Activated naive CD8-positive, alpha-beta T cell treated with anti-CD3 and anti-CD28 coated beads, Interleukin-2, amount 10 ng/mL, durations not matched to agents 7 days and 5 days (primary cell): ENCODE results near the gene ABR. TPM values are rescaled to one million over a fixed set of nuclear protein-coding genes. Genes with fewer than 3 reads are reported as not detected.
A peak's percentile ranks its signal among the peaks of the same experiment; 100 is the strongest.

Source experiments
- ATAC-seq: fragments of 150-1000 bp; cut with Tn5 transposase; one replicate; pipeline ENCODE4 v1.10.0; 2021; ENCODE audit warnings: low read depth, moderate library complexity
- POLR2A ChIA-PET: fragments of 350-600 bp; sonication (Branson Sonifier 250); formaldehyde crosslinking; loops from one replicate; lab custom pipeline; 2021; ENCODE audit warnings: antibody characterized with exemption; lab: Charles Lee
- DNase-seq: peaks from one replicate; pipeline ENCODE4 v3.0.0; 2021
- H3K27ac Mint-ChIP-seq: one replicate; pipeline ENCODE4 v1.8.0; 2022; ENCODE audit warnings: mild to moderate bottlenecking, mixed read lengths
- H3K27me3 Mint-ChIP-seq: one replicate; pipeline ENCODE4 v1.8.0; 2022; ENCODE audit warnings: mild to moderate bottlenecking, moderate library complexity, mixed read lengths
- H3K36me3 Mint-ChIP-seq: one replicate; pipeline ENCODE4 v1.8.0; 2021; ENCODE audit warnings: mild to moderate bottlenecking, mixed read lengths
- H3K4me1 Mint-ChIP-seq: one replicate; pipeline ENCODE4 v1.8.0; 2021; ENCODE audit warnings: mixed read lengths
- H3K4me3 Mint-ChIP-seq: one replicate; pipeline ENCODE4 v1.8.0; 2022; ENCODE audit warnings: mild to moderate bottlenecking, moderate library complexity, mixed read lengths
- H3K9me3 Mint-ChIP-seq: one replicate; pipeline ENCODE4 v1.8.0; 2021; ENCODE audit warnings: mixed read lengths
- total RNA-seq, 2 experiments: library from RNA; stranded (reverse); gene quantifications; one replicate each; pipeline ENCODE4 v1.2.3, GENCODE V29; 2021

Gene ABR
- total RNA-seq, 2 experiments from 2014 or later: 156 to 158 TPM

GRCh38 chr17:1091900-1092299 lies 87.9 kb downstream of the ABR start:
- DNase-seq: no peak
- Mint-ChIP-seq H3K27ac (no peak overlapping the region), H3K27me3 (no peaks in the 10 kb centered on the region), H3K4me3 (no peak overlapping the region), H3K9me3 (no peaks in the 10 kb centered on the region), H3K36me3 (peaks cover 16% of the 10 kb centered on the region), H3K4me1 (peaks cover 7% of the 10 kb centered on the region)
- no peak for ATAC-seq
- POLR2A ChIA-PET: no interaction called here

DNA sequence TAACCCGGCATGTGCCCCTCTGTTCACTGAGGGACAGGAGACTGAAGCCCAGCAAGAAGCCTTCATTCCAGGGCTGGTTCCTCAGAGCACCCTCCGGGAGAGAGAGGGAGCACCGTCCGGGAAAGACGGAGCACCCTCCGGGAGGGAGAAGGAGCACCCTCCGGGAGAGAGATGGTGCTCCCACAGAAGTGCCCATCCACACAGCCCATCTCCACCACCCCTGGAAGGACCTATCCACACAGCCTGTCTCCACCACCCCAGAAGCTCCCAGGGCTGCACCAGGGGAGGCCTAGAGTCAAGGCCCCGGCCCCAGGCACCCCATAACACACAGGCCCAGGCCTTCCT lies 88.6 kb downstream of the ABR start:
- Mint-ChIP-seq H3K9me3 (no peaks in the 10 kb centered on the region), H3K4me1 (peaks cover 5% of the 10 kb centered on the region), H3K27me3 (no peaks in the 10 kb centered on the region), H3K27ac (no peak overlapping the region), H3K36me3 (peaks cover 15% of the 10 kb centered on the region), H3K4me3 (no peak overlapping the region)
- ATAC-seq (no peak), DNase-seq (no peak)
- POLR2A ChIA-PET: no interaction called here

DNA sequence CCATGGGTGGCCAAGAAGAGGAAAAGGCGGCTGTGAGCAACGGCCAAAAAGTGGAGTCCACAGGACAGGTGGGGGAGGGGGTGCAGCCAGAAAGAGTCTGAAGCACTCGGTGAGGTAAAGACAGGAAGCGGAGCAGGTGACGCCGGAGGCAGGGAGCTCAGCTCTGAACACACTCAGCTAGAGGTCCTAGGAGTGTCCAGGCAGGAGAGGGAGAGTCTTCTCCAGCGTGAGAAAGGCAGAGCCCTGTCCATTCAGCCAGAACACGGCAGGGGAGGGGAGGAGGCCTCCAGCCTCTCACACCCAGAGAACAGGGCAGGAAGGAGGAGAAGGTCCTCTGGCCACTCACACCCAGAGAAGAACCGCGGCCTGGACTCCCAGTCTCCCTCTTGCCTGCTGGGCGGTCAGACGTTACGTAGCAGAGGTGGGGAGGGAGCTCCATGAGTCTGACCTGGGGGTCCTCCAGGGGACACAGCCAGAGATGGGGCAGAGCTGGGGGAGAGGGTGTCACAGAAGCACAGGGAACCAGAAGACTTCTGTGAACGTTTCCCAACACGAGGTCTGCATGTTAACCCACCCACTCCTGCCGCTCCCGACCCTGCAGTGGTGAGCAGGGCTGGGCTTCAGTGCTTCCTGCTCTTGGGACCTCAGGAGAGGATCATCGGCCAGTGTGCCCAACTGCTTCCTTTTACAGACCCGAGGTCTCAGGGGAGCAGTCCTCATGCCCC lies 89.2 kb downstream of the ABR start:
- Mint-ChIP-seq H3K27ac (no peak overlapping the region), H3K4me3 (no peak overlapping the region), H3K4me1 (peaks cover 3% of the 10 kb centered on the region), H3K36me3 (peaks cover 15% of the 10 kb centered on the region), H3K9me3 (no peaks in the 10 kb centered on the region), H3K27me3 (no peaks in the 10 kb centered on the region)
- POLR2A ChIA-PET: no interaction called here
- no peak for ATAC-seq
- no peak for DNase-seq

DNA sequence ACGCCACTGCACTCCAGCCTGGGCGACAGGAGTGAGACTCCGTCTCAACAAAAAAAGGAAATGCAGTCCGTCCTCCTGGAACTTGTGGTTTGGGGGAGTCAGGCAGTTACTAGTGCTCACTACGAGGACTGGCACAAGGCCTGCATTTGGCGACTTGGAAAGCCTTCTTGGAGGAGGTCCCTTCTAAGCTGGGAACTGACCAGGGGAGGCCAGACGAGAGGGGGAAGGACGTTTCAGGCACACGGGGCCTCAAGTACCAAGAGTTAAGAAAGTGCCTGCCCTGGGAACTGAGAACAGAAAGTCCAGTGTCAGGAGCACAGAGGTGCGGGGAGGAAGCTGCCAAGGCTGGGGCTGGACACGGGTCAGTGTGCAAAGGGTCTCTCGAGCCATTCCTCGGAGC lies 89.9 kb downstream of the ABR start:
- POLR2A ChIA-PET: no interaction called here
- DNase-seq (no peak), ATAC-seq (no peak)
- H3K4me3 Mint-ChIP-seq: no peak overlapping the region
- peaks cover 17% of the 10 kb centered on the region for H3K36me3 Mint-ChIP-seq
- H3K9me3 Mint-ChIP-seq: no peaks in the 10 kb centered on the region
- H3K27me3 Mint-ChIP-seq: no peaks in the 10 kb centered on the region
- peaks cover 3% of the 10 kb centered on the region for H3K4me1 Mint-ChIP-seq
- H3K27ac Mint-ChIP-seq: peak overlapping the region; percentile 25

GRCh38 chr17:1087381-1088241 lies 92.2 kb downstream of the ABR start:
- Mint-ChIP-seq H3K27me3 (no peaks in the 10 kb centered on the region), H3K36me3 (peaks cover 11% of the 10 kb centered on the region), H3K9me3 (no peaks in the 10 kb centered on the region), H3K27ac (no peak overlapping the region), H3K4me3 (no peak overlapping the region), H3K4me1 (peaks cover 1% of the 10 kb centered on the region)
- POLR2A ChIA-PET: interaction anchor here (0.7 kb wide), 1 partner anchor 28 kb away, joined by 4 read pairs; no protein-coding TSS in a partner anchor
- ATAC-seq: no peak
- no peak for DNase-seq

- no peak overlapping the region for H3K4me3 Mint-ChIP-seq
- no peaks in the 10 kb centered on the region for H3K27me3 Mint-ChIP-seq
- H3K36me3 Mint-ChIP-seq: peaks cover 8% of the 10 kb centered on the region
- DNase-seq (no peak), ATAC-seq (no peak)
- POLR2A ChIA-PET: interaction anchor here (0.9 kb wide), 1 partner anchor 87 kb away, joined by 4 read pairs; the partner anchor contains the start of gene TIMM22
- H3K27ac Mint-ChIP-seq: no peak overlapping the region
- no peaks in the 10 kb centered on the region for H3K4me1 Mint-ChIP-seq
- H3K9me3 Mint-ChIP-seq: no peaks in the 10 kb centered on the region
These were observed 96.2 kb downstream of the ABR start for GRCh38 chr17:1083451-1084187.

- H3K27me3 Mint-ChIP-seq: no peaks in the 10 kb centered on the region
- no peak overlapping the region for H3K4me3 Mint-ChIP-seq
- H3K36me3 Mint-ChIP-seq: peaks cover 8% of the 10 kb centered on the region
- DNase-seq (no peak), ATAC-seq (no peak)
- POLR2A ChIA-PET: interaction anchor here (0.9 kb wide), 1 partner anchor 86 kb away, joined by 4 read pairs; the partner anchor contains the start of gene TIMM22
- H3K9me3 Mint-ChIP-seq: no peaks in the 10 kb centered on the region
- no peaks in the 10 kb centered on the region for H3K4me1 Mint-ChIP-seq
- no peak overlapping the region for H3K27ac Mint-ChIP-seq
These were observed 97.2 kb downstream of the ABR start for GRCh38 chr17:1082579-1082978.

DNA sequence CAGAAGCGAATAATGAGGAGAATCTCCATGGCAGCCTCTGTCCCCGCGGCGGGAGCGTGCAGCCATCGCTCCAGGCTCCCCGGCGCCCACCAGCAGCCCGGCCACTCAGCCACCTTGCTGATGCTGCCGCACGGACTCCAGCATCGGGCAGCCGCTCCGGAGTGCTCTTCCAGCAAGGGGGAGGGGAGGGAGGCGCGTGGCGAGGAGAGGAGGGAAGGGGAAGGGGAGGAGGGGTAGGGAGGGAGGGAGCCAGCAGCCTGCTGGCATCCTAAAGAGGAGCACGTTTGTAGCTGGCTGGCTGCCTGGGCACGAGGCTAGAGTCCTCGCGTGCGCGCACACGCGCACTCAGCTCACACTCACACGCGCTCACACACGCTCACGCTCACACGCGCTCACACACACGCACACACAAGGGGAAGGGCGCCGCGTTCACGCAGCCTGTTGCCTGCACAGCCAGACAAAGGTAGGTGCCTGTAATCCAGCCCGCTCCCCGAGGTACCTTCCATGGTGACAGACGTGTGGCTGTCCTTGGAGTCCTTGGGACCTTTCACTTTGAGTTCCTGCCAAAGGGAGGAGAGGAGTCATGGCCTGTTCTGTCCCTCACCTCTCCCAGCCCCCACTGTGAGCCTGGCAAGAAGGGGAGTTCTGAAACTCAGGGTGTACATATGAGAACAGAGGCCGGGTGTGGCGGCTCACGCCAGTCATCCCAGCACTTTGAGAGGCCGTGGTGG lies 100.8 kb downstream of the ABR start:
- DNase-seq (no peak), ATAC-seq (no peak)
- H3K36me3 Mint-ChIP-seq: peaks cover 5% of the 10 kb centered on the region
- H3K4me1 Mint-ChIP-seq: no peaks in the 10 kb centered on the region
- POLR2A ChIA-PET: interaction anchor here (0.7 kb wide), 1 partner anchor 24 kb away, joined by 8 read pairs; no protein-coding TSS in a partner anchor
- no peaks in the 10 kb centered on the region for H3K9me3 Mint-ChIP-seq
- no peak overlapping the region for H3K27ac Mint-ChIP-seq
- H3K27me3 Mint-ChIP-seq: no peaks in the 10 kb centered on the region
- H3K4me3 Mint-ChIP-seq: no peak overlapping the region

GRCh38 chr17:1077986-1078711 lies 101.6 kb downstream of the ABR start:
- H3K9me3 Mint-ChIP-seq: no peaks in the 10 kb centered on the region
- ATAC-seq: no peak

DNA sequence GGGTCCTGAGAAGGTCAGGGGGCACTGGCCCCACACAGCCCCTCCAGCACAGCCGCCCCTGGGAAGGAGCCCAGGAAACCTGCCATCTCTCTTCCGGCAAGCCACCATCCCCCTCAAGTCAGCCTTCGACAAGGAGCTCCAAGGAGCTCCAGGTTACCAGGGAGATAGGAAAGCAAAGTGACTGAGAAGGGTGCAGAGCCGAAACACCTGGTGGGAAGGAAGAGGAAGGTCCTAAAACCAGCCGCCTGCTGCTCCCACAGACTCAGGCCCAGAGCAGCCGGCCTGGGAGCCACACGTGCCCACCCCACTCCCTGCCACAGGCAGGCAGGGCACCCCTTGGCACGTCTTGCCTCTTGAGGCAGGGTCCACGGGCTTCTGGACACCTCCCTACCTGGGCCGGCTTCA lies 102.2 kb downstream of the ABR start:
- POLR2A ChIA-PET: interaction anchor here (0.7 kb wide), 1 partner anchor 19 kb away, joined by 3 read pairs; no protein-coding TSS in a partner anchor
- ATAC-seq (no peak), DNase-seq (no peak)
- Mint-ChIP-seq H3K4me3 (no peak overlapping the region), H3K27me3 (no peaks in the 10 kb centered on the region), H3K4me1 (no peaks in the 10 kb centered on the region), H3K9me3 (no peaks in the 10 kb centered on the region), H3K27ac (no peak overlapping the region), H3K36me3 (peaks cover 2% of the 10 kb centered on the region)

More at GRCh38 chr17:1077986-1078711, 101.6 kb downstream of the ABR start:
- Mint-ChIP-seq H3K27me3 (no peaks in the 10 kb centered on the region), H3K4me3 (no peak overlapping the region), H3K4me1 (no peaks in the 10 kb centered on the region), H3K36me3 (peaks cover 2% of the 10 kb centered on the region), H3K27ac (peak overlapping the region; percentile 12)
- DNase-seq: no peak
- POLR2A ChIA-PET: no interaction called here

DNA sequence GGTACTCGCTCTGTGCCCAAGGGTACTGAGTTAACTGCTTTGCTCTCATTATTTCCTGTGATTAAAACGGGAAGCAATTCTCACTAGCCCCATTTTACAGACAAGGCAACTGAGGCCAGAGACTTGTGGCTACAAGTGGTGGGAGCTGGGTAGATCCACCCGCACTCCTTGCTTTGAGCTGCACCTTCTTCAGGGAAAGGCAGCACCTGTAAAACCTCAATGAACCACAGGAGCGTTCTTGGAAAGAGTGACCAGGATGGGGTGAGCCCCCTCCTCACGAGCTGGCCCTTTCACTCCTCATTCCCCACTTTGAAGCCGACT lies 102.8 kb downstream of the ABR start:
- no peaks in the 10 kb centered on the region for H3K27me3 Mint-ChIP-seq
- no peak overlapping the region for H3K4me3 Mint-ChIP-seq
- no peaks in the 10 kb centered on the region for H3K4me1 Mint-ChIP-seq
- DNase-seq (no peak), ATAC-seq (no peak)
- H3K27ac Mint-ChIP-seq: no peak overlapping the region
- peaks cover 4% of the 10 kb centered on the region for H3K36me3 Mint-ChIP-seq
- H3K9me3 Mint-ChIP-seq: no peaks in the 10 kb centered on the region
- POLR2A ChIA-PET: interaction anchor here (0.7 kb wide), 1 partner anchor 19 kb away, joined by 3 read pairs; no protein-coding TSS in a partner anchor

GRCh38 chr17:1076299-1076981 lies 103.3 kb downstream of the ABR start:
- no peaks in the 10 kb centered on the region for H3K9me3 Mint-ChIP-seq

More at GRCh38 chr17:1076299-1076981, 103.3 kb downstream of the ABR start:
- no peak for DNase-seq
- peaks cover 4% of the 10 kb centered on the region for H3K36me3 Mint-ChIP-seq
- H3K4me1 Mint-ChIP-seq: no peaks in the 10 kb centered on the region
- no peak overlapping the region for H3K27ac Mint-ChIP-seq
- no peak overlapping the region for H3K4me3 Mint-ChIP-seq
- ATAC-seq: no peak
- H3K27me3 Mint-ChIP-seq: no peaks in the 10 kb centered on the region
- POLR2A ChIA-PET: no interaction called here
